GM18867 (cell line): Measurements from ENCODE around the gene ARHGAP18.

Source experiments
- ATAC-seq: cut with Tn5 transposase; IDR thresholded peaks from one replicate; pipeline ENCODE4 v1.9.1; 2021; ENCODE audit warnings: mild to moderate bottlenecking, moderate library complexity; ENCODE audit not compliant: unreplicated experiment

ARHGAP18 gene

GRCh38 chr6:129726650-129727049 is 16.7 kb upstream of the ARHGAP18 start:
- no peak for ATAC-seq

GRCh38 chr6:129725341-129725740 is 15.4 kb upstream of the ARHGAP18 start:
- no peak for ATAC-seq

GRCh38 chr6:129719692-129720091 is 9.7 kb upstream of the ARHGAP18 start:
- ATAC-seq: no peak

- ATAC-seq: no peak
Measured at GRCh38 chr6:129717277-129717676, 7.3 kb upstream of the ARHGAP18 start.

- ATAC-seq: no peak
Measured at GRCh38 chr6:129713806-129714333, 3.9 kb upstream of the ARHGAP18 start.

GRCh38 chr6:129711271-129711631 is 1.3 kb upstream of the ARHGAP18 start:
- ATAC-seq: no peak

- ATAC-seq: no peak
Measured at GRCh38 chr6:129710450-129711270, 683 bp upstream of the ARHGAP18 start.

- ATAC-seq: peak; percentile 23
Measured at GRCh38 chr6:129709196-129709768, 695 bp downstream of the ARHGAP18 start.

- no peak for ATAC-seq
Measured at GRCh38 chr6:129708496-129709195, 1.3 kb downstream of the ARHGAP18 start.

GRCh38 chr6:129707882-129708495 is 2.0 kb downstream of the ARHGAP18 start:
- ATAC-seq: no peak

- ATAC-seq: no peak
Measured at GRCh38 chr6:129707028-129707427, 2.9 kb downstream of the ARHGAP18 start.

- no peak for ATAC-seq
Measured at GRCh38 chr6:129705212-129705611, 4.8 kb downstream of the ARHGAP18 start.

GRCh38 chr6:129704708-129705107 is 5.3 kb downstream of the ARHGAP18 start:
- ATAC-seq: no peak

GRCh38 chr6:129701721-129702455 is 8.1 kb downstream of the ARHGAP18 start:
- ATAC-seq: no peak

- ATAC-seq: no peak
Measured at GRCh38 chr6:129700666-129701065, 9.3 kb downstream of the ARHGAP18 start.

GRCh38 chr6:129699659-129700058 is 10.3 kb downstream of the ARHGAP18 start:
- ATAC-seq: no peak

GRCh38 chr6:129698430-129698829 is 11.5 kb downstream of the ARHGAP18 start:
- ATAC-seq: no peak

- peak; percentile 41 for ATAC-seq
Measured at GRCh38 chr6:129697788-129698187, 12.2 kb downstream of the ARHGAP18 start.

- no peak for ATAC-seq
Measured at GRCh38 chr6:129696843-129697242, 13.1 kb downstream of the ARHGAP18 start.

GRCh38 chr6:129696028-129696418 is 14.0 kb downstream of the ARHGAP18 start:
- no peak for ATAC-seq
